ENCODE measurements around the gene POLR2M.

POLR2M gene

GRCh38 chr15:57691082-57691481 lies 15.4 kb upstream of the POLR2M start:
- DNase-seq (ENCODE audit: low read depth, low spot score) = no peak

- no peak for DNase-seq (ENCODE audit: low read depth, low spot score)
Observed at GRCh38 chr15:57692709-57693108, 13.8 kb upstream of the POLR2M start.

- DNase-seq (ENCODE audit: low read depth, low spot score) = no peak
Observed at GRCh38 chr15:57694279-57694678, 12.2 kb upstream of the POLR2M start.

- no peak for DNase-seq (ENCODE audit: low read depth, low spot score)
Observed at GRCh38 chr15:57696146-57696545, 10.4 kb upstream of the POLR2M start.

GRCh38 chr15:57697588-57697987 lies 8.9 kb upstream of the POLR2M start:
- no peak for DNase-seq (ENCODE audit: low read depth, low spot score)

GRCh38 chr15:57698243-57698642 lies 8.3 kb upstream of the POLR2M start:
- DNase-seq (ENCODE audit: low read depth, low spot score) = no peak

GRCh38 chr15:57698991-57699390 lies 7.5 kb upstream of the POLR2M start:
- DNase-seq (ENCODE audit: low read depth, low spot score) = no peak

GRCh38 chr15:57703387-57703786 lies 3.1 kb upstream of the POLR2M start:
- no peak for DNase-seq (ENCODE audit: low read depth, low spot score)

GRCh38 chr15:57704441-57704840 lies 2.1 kb upstream of the POLR2M start:
- DNase-seq (ENCODE audit: low read depth, low spot score) = no peak

- no peak for DNase-seq (ENCODE audit: low read depth, low spot score)
Observed at GRCh38 chr15:57705746-57706404, 639 bp upstream of the POLR2M start.

- DNase-seq (ENCODE audit: low read depth, low spot score) = no peak
Observed at GRCh38 chr15:57708047-57708446, 1.5 kb downstream of the POLR2M start.

GRCh38 chr15:57718309-57718708 lies 11.8 kb downstream of the POLR2M start:
- no peak for DNase-seq (ENCODE audit: low read depth, low spot score)

GRCh38 chr15:57720867-57721266 lies 14.4 kb downstream of the POLR2M start:
- DNase-seq (ENCODE audit: low read depth, low spot score) = no peak

GRCh38 chr15:57726411-57726810 lies 19.9 kb downstream of the POLR2M start:
- no peak for DNase-seq (ENCODE audit: low read depth, low spot score)

- DNase-seq (ENCODE audit: low read depth, low spot score) = no peak
Observed at GRCh38 chr15:57727031-57727430, 20.5 kb downstream of the POLR2M start.

GRCh38 chr15:57728436-57728835 lies 21.9 kb downstream of the POLR2M start:
- DNase-seq (ENCODE audit: low read depth, low spot score) = no peak

GRCh38 chr15:57730876-57731275 lies 24.4 kb downstream of the POLR2M start:
- DNase-seq (ENCODE audit: low read depth, low spot score) = no peak

GRCh38 chr15:57731530-57732103 lies 25.1 kb downstream of the POLR2M start:
- no peak for DNase-seq (ENCODE audit: low read depth, low spot score)

- DNase-seq (ENCODE audit: low read depth, low spot score) = no peak
Observed at GRCh38 chr15:57732526-57733331, 26.2 kb downstream of the POLR2M start.

- DNase-seq (ENCODE audit: low read depth, low spot score) = no peak
Observed at GRCh38 chr15:57734860-57735259, 28.3 kb downstream of the POLR2M start.

GRCh38 chr15:57735431-57735830 lies 28.9 kb downstream of the POLR2M start:
- DNase-seq (ENCODE audit: low read depth, low spot score) = no peak

GRCh38 chr15:57735891-57736290 lies 29.4 kb downstream of the POLR2M start:
- no peak for DNase-seq (ENCODE audit: low read depth, low spot score)

GRCh38 chr15:57736591-57736990 lies 30.1 kb downstream of the POLR2M start:
- no peak for DNase-seq (ENCODE audit: low read depth, low spot score)

Data from activated naive CD8-positive, alpha-beta T cell treated with anti-CD3 and anti-CD28 coated beads, Interleukin-2, amount 50 U/mL, for 16 hours (primary cell).